GM12891 (cell line): ENCODE results near the gene ZNF768.

Source experiments
- PAX5 ChIP-seq: IDR thresholded peaks from 2 replicates; pipeline ENCODE4 v1.6.1; 2011; ENCODE audit warnings: low read length, moderate library complexity, mild to moderate bottlenecking; ENCODE audit not compliant: insufficient read depth, severe bottlenecking
- POLR2A ChIP-seq: IDR thresholded peaks from 2 replicates; pipeline ENCODE4 v1.6.1; 2011; ENCODE audit warnings: low read depth, low read length, control low read depth
- POLR2AphosphoS5 ChIP-seq: IDR thresholded peaks from 2 replicates; pipeline ENCODE4 v1.6.1; 2011; ENCODE audit warnings: low read depth, low read length, control low read depth
- POU2F2 ChIP-seq: IDR thresholded peaks from 2 replicates; pipeline ENCODE4 v1.6.1; 2011; ENCODE audit warnings: low read depth, mild to moderate bottlenecking, control low read depth, low read length, moderate library complexity
- SPI1 ChIP-seq: IDR thresholded peaks from 2 replicates; pipeline ENCODE4 v1.6.1; 2011; ENCODE audit warnings: low read depth, low read length, control low read depth
- TAF1 ChIP-seq: IDR thresholded peaks from 2 replicates; pipeline ENCODE4 v1.6.1; 2011; ENCODE audit warnings: low read depth, low read length, control low read depth

GRCh38 chr16:30554557-30555314, 28.4 kb upstream of the ZNF768 start:
- TF ChIP-seq POLR2A (no peak), POLR2AphosphoS5 (no peak), TAF1 (no peak), SPI1 (no peak), POU2F2 (no peak), PAX5 (no peak)
